ENCODE measurements around the gene NR2F2. TPM values are rescaled to one million over a fixed set of nuclear protein-coding genes. Genes with fewer than 3 reads are reported as not detected.

Gene NR2F2
- total and polyA plus RNA-seq, 2 of the 13 experiments (the other 11 are each of a cell fraction or from before 2014, with no cell fraction given): 3.5 to 4.7 TPM

- 87% methylated on average over 50 of the region's 57 CpGs for WGBS (ENCODE audit: low lambda C conversion rate)
- no peaks in the 10 kb centered on the region for H3K9me3 ChIP-seq (ENCODE audit: low read length)
- H3K79me2 ChIP-seq (ENCODE audit: insufficient read depth, low read length): no peaks in the 10 kb centered on the region
- H4K20me1 ChIP-seq (ENCODE audit: insufficient read depth, low read length): no peaks in the 10 kb centered on the region
- no peaks in the 10 kb centered on the region for H3K36me3 ChIP-seq (replicated peaks in 1 of 2; ENCODE audit: control insufficient read depth in 1 of 2, insufficient read depth in 2 of 2, low read length in 2 of 2)
- no peak overlapping the region for H3K4me3 ChIP-seq (replicated peaks in 1 of 3; ENCODE audit: insufficient read depth in 1 of 3, low read depth in 2 of 3, low read length in 3 of 3)
- FAIRE-seq: no peak
- no peak for DNase-seq (ENCODE audit: low spot score)
- intact Hi-C loops (cut with micrococcal nuclease; ENCODE audit: unreplicated experiment): loop anchor here (5.0 to 10.0 kb wide), 2 partner anchors 445 to 877 kb away; no protein-coding TSS in a partner anchor
- no peak overlapping the region for H3K27ac ChIP-seq (ENCODE audit: extremely low read length, insufficient read depth, low read length)
- no peak overlapping the region for H3K9ac ChIP-seq (ENCODE audit: insufficient read depth, low read depth, low read length)
- in situ Hi-C loops (cut with HindIII; ENCODE audit: extremely low pct_ligation_motif_present, low pct_unique_long_range_greater_than_20kb): loop anchor here (25.0 kb wide), 1 partner anchor 1402 kb away; no protein-coding TSS in a partner anchor
- H3K4me2 ChIP-seq (ENCODE audit: low read depth, low read length): no peak overlapping the region
- no peak for TF ChIP-seq SRF (IDR thresholded peaks at IDR 0.05; ENCODE audit: low read depth, low read length)
- TF ChIP-seq YY1 (IDR thresholded peaks at IDR 0.05; ENCODE audit: insufficient read depth, insufficient replicate concordance, low read depth, low read length): no peak
- no peak for TF ChIP-seq TCF7 (IDR thresholded peaks at IDR 0.05; ENCODE audit: low read depth)
- no peak for TF ChIP-seq RAD51 (IDR thresholded peaks at IDR 0.05; ENCODE audit: borderline replicate concordance)
- no peak for TF ChIP-seq MATR3 (CRISPR knock-in tag; IDR thresholded peaks at IDR 0.05)
- no peak for TF ChIP-seq MYC (CRISPR knock-in tag; IDR thresholded peaks at IDR 0.05; ENCODE audit: borderline replicate concordance)
- TF ChIP-seq ATM (IDR thresholded peaks at IDR 0.05; ENCODE audit: borderline replicate concordance): no peak
- TF ChIP-seq FOXA3 (CRISPR knock-in tag; IDR thresholded peaks at IDR 0.05): no peak
- TF ChIP-seq ZFX (CRISPR knock-in tag; IDR thresholded peaks at IDR 0.05; ENCODE audit: low read depth): no peak
- TF ChIP-seq MLXIP (CRISPR knock-in tag; IDR thresholded peaks at IDR 0.05; ENCODE audit: borderline replicate concordance): no peak
- no peak for TF ChIP-seq ZZZ3 (CRISPR knock-in tag; IDR thresholded peaks at IDR 0.05; ENCODE audit: borderline replicate concordance)
- no peak for TF ChIP-seq TOPORS (CRISPR knock-in tag; IDR thresholded peaks at IDR 0.05)
- no peak for TF ChIP-seq REXO4 (CRISPR knock-in tag; IDR thresholded peaks at IDR 0.05; ENCODE audit: borderline replicate concordance)
- no peak for TF ChIP-seq ZNF816 (CRISPR knock-in tag; IDR thresholded peaks at IDR 0.05; ENCODE audit: borderline replicate concordance)
- no peak for TF ChIP-seq ZHX2 (IDR thresholded peaks at IDR 0.05; ENCODE audit: low read depth)
- no peak for TF ChIP-seq ZHX2 (CRISPR knock-in tag; IDR thresholded peaks at IDR 0.05; ENCODE audit: borderline replicate concordance)
- POLR2A ChIA-PET: no interaction called here
- CTCF ChIA-PET (ENCODE audit: low intra/inter-chr PET ratio, low total read pairs): no interaction called here
- no peak for ATAC-seq
- peaks cover 23% of the 10 kb centered on the region for H3K4me1 ChIP-seq (ENCODE audit: insufficient read depth, low read length)
- H2AFZ ChIP-seq (ENCODE audit: low read length): no peak overlapping the region
- BruUV-seq (replicated peaks): no TSS peak
- H3K27me3 ChIP-seq (ENCODE audit: control insufficient read depth in 1 of 2, insufficient read depth in 2 of 2, low read length in 2 of 2): no peaks in the 10 kb centered on the region
Observed at GRCh38 chr15:96359616-96360521, 29.4 kb downstream of the NR2F2 start.
